Adrenal gland (tissue), 12 donors: Measurements from ENCODE around the gene CDC73. TPM values are rescaled to one million over a fixed set of nuclear protein-coding genes. Genes with fewer than 3 reads are reported as not detected.

Experiments used
- DNase-seq, 7 donors: peaks; one replicate each; pipeline ENCODE4 v3.0.0-alpha.2; 2019 to 2020
- H3K27ac ChIP-seq, 5 donors: fragments of 200-600 bp; sonication (generic) in 4 of 5; 1 replicate in 3 of 5; 2 replicates in 2 of 5; pipeline versions ENCODE4 v1.5.1 to v1.8.0; 2016 to 2020; ENCODE audit warnings: mild to moderate bottlenecking in 1 of 5
- H3K27me3 ChIP-seq: fragments of 200-600 bp; 2 replicates; pipeline ENCODE4 v1.8.0; 2021
- H3K36me3 ChIP-seq, 2 donors: fragments of 200-600 bp; replicated peaks in 1 of 2; 1 replicate in 1 of 2; 2 replicates in 1 of 2; pipeline versions ENCODE4 v1.5.1 to v1.8.0; 2018 to 2022
- H3K4me1 ChIP-seq, 2 donors: fragments of 200-600 bp; replicated peaks in 1 of 2; 1 replicate in 1 of 2; 2 replicates in 1 of 2; pipeline versions ENCODE4 v1.5.1 to v1.8.0; 2018 to 2021
- H3K4me3 ChIP-seq, 4 donors: fragments of 200-600 bp; sonication (generic) in 3 of 4; one replicate each; pipeline ENCODE4 v1.5.1; 2016 to 2018
- H3K9me3 ChIP-seq, 3 donors: fragments of 200-600 bp; sonication (generic) in 1 of 3; replicated peaks in 1 of 3; 1 replicate in 2 of 3; 2 replicates in 1 of 3; pipeline versions ENCODE4 v1.5.1 to v1.8.0; 2016 to 2021
- CTCF ChIP-seq, 6 experiments: fragments of 450-650 bp in 4 of 6; fragments of 200-600 bp in 2 of 6; sonication (generic) in 1 of 6; IDR thresholded peaks; 1 replicate in 5 of 6; 2 replicates in 1 of 6; pipeline versions ENCODE4 v1.5.1 to v1.8.0; 2016 to 2021; ENCODE audit warnings: antibody characterized with exemption in 6 of 6, mild to moderate bottlenecking in 2 of 6, moderate library complexity in 1 of 6
- POLR2A ChIP-seq, 2 donors: fragments of 450-650 bp; IDR thresholded peaks; one replicate each; pipeline ENCODE4 v1.6.1; 2017; ENCODE audit warnings: antibody characterized with exemption in 2 of 2, mild to moderate bottlenecking in 2 of 2, moderate library complexity in 1 of 2
- WGBS, 4 donors: extraction: QIAGEN DNeasy Blood & Tissue Kit in 2 of 4; methylation state at CpG; one replicate each; pipeline versions ENCODE4 v1.1.5 to v1.1.7; 2013 to 2017; 5-methylcytosine and 5-hydroxymethylcytosine counted together
- intact Hi-C, 2 donors: fragments of 100-400 bp; cut with DNase I; formaldehyde crosslinking; loops; one replicate each; pipeline versions ENCODE4 v1.14.1 to v1.15.0; 2022 to 2023
- polyA plus RNA-seq, 3 donors: library from polyadenylated mRNA; stranded (reverse); fragments of 200-250 nt in 2 of 3; fragments of 350-450 nt in 1 of 3; fragmentation: Illumina TruSeq in 1 of 3; extraction: RNeasy Lipid Tissue Mini Kit (QIAGEN cat#74804) in 1 of 3; gene quantifications; one replicate each; pipeline ENCODE4 v1.2.3, GENCODE V29; 2013 to 2014
- total RNA-seq, 9 donors: library from RNA; depleted of rRNA in 4 of 9; stranded (reverse); fragments of >200 nt in 4 of 9; fragments of 120-200 nt in 1 of 9; fragmentation: NEBNext Ultra II Directional in 1 of 9; extraction: Animal tissue kit (Norgen Biotek cat#: 25700) in 1 of 9; gene quantifications; one replicate each; pipeline versions ENCODE4 v1.1.0 to v1.2.4, GENCODE V29; 2013 to 2023
- donor health status: healthy with polysubstance abuse.
- donor health status: Bipolar disorder and iron deficiency.
- donor health status: DM: yes; HTN: yes; CAD: no.
- donor health status: DM: no; HTN: no; CAD: no.
- donor health status: DM: no; HTN: no; CAD: no.
- donor health status: DM: yes; HTN: yes; CAD: no.

The CDC73 gene
- total and polyA plus RNA-seq, 12 donors = 5.9 to 64.0 (median 36.1) TPM

GRCh38 chr1:193201021-193201420 is 79.2 kb downstream of the CDC73 start:
- 86 to 98% (median 94%) methylated on average over 2 of the region's 2 CpGs for whole genome bisulfite sequencing, 4 donors
- no peak for DNase-seq
- Histone ChIP-seq H3K36me3 (no peaks in the 10 kb centered on the region), H3K27ac (no peak overlapping the region), H3K4me1 (no peaks in the 10 kb centered on the region), H3K4me3 (no peak overlapping the region), H3K27me3 (no peaks in the 10 kb centered on the region), H3K9me3 (no peaks in the 10 kb centered on the region)
- no peak for TF ChIP-seq POLR2A (IDR thresholded peaks at IDR 0.05)
- no peak for TF ChIP-seq CTCF (IDR thresholded peaks at IDR 0.05)
- intact Hi-C loops = no loop called here

- Histone ChIP-seq H3K4me3 (no peak overlapping the region), H3K4me1 (no peaks in the 10 kb centered on the region), H3K36me3 (no peaks in the 10 kb centered on the region), H3K9me3 (no peaks in the 10 kb centered on the region), H3K27ac (no peak overlapping the region), H3K27me3 (no peaks in the 10 kb centered on the region)
- WGBS, 4 donors = 96 to 98% (median 98%) methylated on average over 7 of the region's 7 CpGs
- intact Hi-C loops = no loop called here
- no peak for DNase-seq
- TF ChIP-seq CTCF (IDR thresholded peaks at IDR 0.05) (no peak), POLR2A (IDR thresholded peaks at IDR 0.05) (no peak)
Observed at GRCh38 chr1:193210996-193211395, 89.2 kb downstream of the CDC73 start.

GRCh38 chr1:193211539-193211938 is 89.7 kb downstream of the CDC73 start:
- H3K4me1 ChIP-seq = no peaks in the 10 kb centered on the region
- TF ChIP-seq CTCF (IDR thresholded peaks at IDR 0.05) = no peak
- TF ChIP-seq POLR2A (IDR thresholded peaks at IDR 0.05) = no peak
- H3K9me3 ChIP-seq = no peaks in the 10 kb centered on the region
- WGBS, 4 donors = 83 to 94% (median 89%) methylated on average over 1 of the region's 1 CpG
- H3K27ac ChIP-seq = no peak overlapping the region
- H3K27me3 ChIP-seq = no peaks in the 10 kb centered on the region
- H3K36me3 ChIP-seq = no peaks in the 10 kb centered on the region
- no peak for DNase-seq
- H3K4me3 ChIP-seq = no peak overlapping the region
- intact Hi-C loops = no loop called here

- H3K4me3 ChIP-seq = no peak overlapping the region
- no peaks in the 10 kb centered on the region for H3K9me3 ChIP-seq
- no peak for DNase-seq
- H3K27me3 ChIP-seq = no peaks in the 10 kb centered on the region
- 94 to 99% (median 97%) methylated on average over 2 of the region's 2 CpGs for WGBS, 4 donors
- no peaks in the 10 kb centered on the region for H3K36me3 ChIP-seq
- no peak overlapping the region for H3K27ac ChIP-seq
- H3K4me1 ChIP-seq = no peaks in the 10 kb centered on the region
- intact Hi-C loops = no loop called here
- TF ChIP-seq POLR2A (IDR thresholded peaks at IDR 0.05) (no peak), CTCF (IDR thresholded peaks at IDR 0.05) (no peak)
Observed at GRCh38 chr1:193212637-193213036, 90.8 kb downstream of the CDC73 start.
